Measurements from ENCODE around the gene HACE1. TPM values are rescaled to one million over a fixed set of nuclear protein-coding genes. Genes with fewer than 3 reads are reported as not detected.

HACE1 gene
- total RNA-seq, 1 experiment from 2014 or later = 5.5 TPM

DNA sequence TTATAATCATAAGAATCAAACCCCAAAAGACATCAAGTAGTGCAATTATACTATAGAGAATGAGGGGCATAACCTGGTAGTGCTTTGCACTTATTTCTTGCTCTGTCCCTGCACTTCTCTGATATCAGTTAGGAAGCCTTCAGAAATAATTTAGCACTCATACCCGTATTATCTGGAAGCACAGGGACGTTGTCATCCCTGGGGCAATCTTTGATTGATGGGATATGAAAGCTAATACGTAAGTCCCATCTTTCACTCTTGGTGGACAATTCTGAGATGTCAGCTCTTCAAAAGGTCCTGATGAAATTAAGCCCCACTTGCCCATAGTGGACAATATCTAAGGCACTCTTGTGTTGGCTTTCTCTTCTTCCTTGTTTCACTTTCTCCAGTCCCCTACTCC is 144.9 kb downstream of the HACE1 start:
- no peaks in the 10 kb centered on the region for H3K27me3 Mint-ChIP-seq (ENCODE audit: insufficient read depth, unreplicated experiment)
- POLR2A ChIA-PET = interaction anchor here (0.6 kb wide), 1 partner anchor 14 kb away, joined by 4 read pairs; no protein-coding TSS in a partner anchor
- no peaks in the 10 kb centered on the region for H3K36me3 Mint-ChIP-seq (ENCODE audit: insufficient read depth, unreplicated experiment)
- no TSS peak for BruUV-seq (replicated peaks)
- no peaks in the 10 kb centered on the region for H3K9me3 Mint-ChIP-seq (ENCODE audit: unreplicated experiment)
- CTCF ChIA-PET = interaction anchor here (0.8 kb wide), 1 partner anchor 36 kb away, joined by 3 read pairs; no protein-coding TSS in a partner anchor
- intact Hi-C loops (cut with micrococcal nuclease) = no loop called here
- no peak overlapping the region for H3K27ac Mint-ChIP-seq (ENCODE audit: low read depth, unreplicated experiment)
- no peak for DNase-seq (ENCODE audit: unreplicated experiment)
- no peak overlapping the region for H3K4me3 Mint-ChIP-seq (ENCODE audit: unreplicated experiment)
- peaks cover 5% of the 10 kb centered on the region for H3K4me1 Mint-ChIP-seq (ENCODE audit: insufficient read depth, unreplicated experiment)
- TF ChIP-seq CTCF (IDR thresholded peaks at IDR 0.05; ENCODE audit: unreplicated experiment) = no peak

- intact Hi-C loops (cut with micrococcal nuclease) = no loop called here
- no peaks in the 10 kb centered on the region for H3K9me3 Mint-ChIP-seq (ENCODE audit: unreplicated experiment)
- H3K27me3 Mint-ChIP-seq (ENCODE audit: insufficient read depth, unreplicated experiment) = no peaks in the 10 kb centered on the region
- POLR2A ChIA-PET = no interaction called here
- CTCF ChIA-PET = interaction anchor here (0.7 kb wide), 1 partner anchor 75 kb away, joined by 3 read pairs; no protein-coding TSS in a partner anchor
- H3K36me3 Mint-ChIP-seq (ENCODE audit: insufficient read depth, unreplicated experiment) = no peaks in the 10 kb centered on the region
- DNase-seq (ENCODE audit: unreplicated experiment) = no peak
- no peak overlapping the region for H3K4me3 Mint-ChIP-seq (ENCODE audit: unreplicated experiment)
- H3K27ac Mint-ChIP-seq (ENCODE audit: low read depth, unreplicated experiment) = no peak overlapping the region
- no peak for TF ChIP-seq CTCF (IDR thresholded peaks at IDR 0.05; ENCODE audit: unreplicated experiment)
- BruUV-seq (replicated peaks) = no TSS peak
- peaks cover 5% of the 10 kb centered on the region for H3K4me1 Mint-ChIP-seq (ENCODE audit: insufficient read depth, unreplicated experiment)
Measured at GRCh38 chr6:104713982-104714381, 145.7 kb downstream of the HACE1 start.

- no peaks in the 10 kb centered on the region for H3K27me3 Mint-ChIP-seq (ENCODE audit: insufficient read depth, unreplicated experiment)
- peak; percentile 87 for DNase-seq (ENCODE audit: unreplicated experiment)
- TF ChIP-seq CTCF (IDR thresholded peaks at IDR 0.05; ENCODE audit: unreplicated experiment) = no peak
- BruUV-seq (replicated peaks) = no TSS peak
- intact Hi-C loops (cut with micrococcal nuclease) = no loop called here
- ChIA-PET CTCF (interaction anchor here (0.6 to 1.9 kb wide), 3 partner anchors 10 to 1326 kb away, joined by 4 to 7 read pairs (median 5); no protein-coding TSS in a partner anchor), POLR2A (no interaction called here)
- H3K4me3 Mint-ChIP-seq (ENCODE audit: unreplicated experiment) = no peak overlapping the region
- H3K4me1 Mint-ChIP-seq (ENCODE audit: insufficient read depth, unreplicated experiment) = peaks cover 5% of the 10 kb centered on the region
- peaks cover 6% of the 10 kb centered on the region for H3K9me3 Mint-ChIP-seq (ENCODE audit: unreplicated experiment)
- no peaks in the 10 kb centered on the region for H3K36me3 Mint-ChIP-seq (ENCODE audit: insufficient read depth, unreplicated experiment)
- H3K27ac Mint-ChIP-seq (ENCODE audit: low read depth, unreplicated experiment) = no peak overlapping the region
Measured at GRCh38 chr6:104711371-104711770, 148.3 kb downstream of the HACE1 start.

GRCh38 chr6:104710543-104711335 is 149.0 kb downstream of the HACE1 start:
- Mint-ChIP-seq H3K4me3 (ENCODE audit: unreplicated experiment) (no peak overlapping the region), H3K4me1 (ENCODE audit: insufficient read depth, unreplicated experiment) (peaks cover 5% of the 10 kb centered on the region), H3K9me3 (ENCODE audit: unreplicated experiment) (peaks cover 6% of the 10 kb centered on the region), H3K27me3 (ENCODE audit: insufficient read depth, unreplicated experiment) (no peaks in the 10 kb centered on the region), H3K36me3 (ENCODE audit: insufficient read depth, unreplicated experiment) (no peaks in the 10 kb centered on the region), H3K27ac (ENCODE audit: low read depth, unreplicated experiment) (no peak overlapping the region)
- no TSS peak for BruUV-seq (replicated peaks)
- no peak for DNase-seq (ENCODE audit: unreplicated experiment)
- intact Hi-C loops (cut with micrococcal nuclease) = no loop called here
- TF ChIP-seq CTCF (IDR thresholded peaks at IDR 0.05; ENCODE audit: unreplicated experiment) = no peak
- CTCF ChIA-PET = interaction anchor here (0.6 to 1.6 kb wide), 3 partner anchors 182 to 1326 kb away, joined by 3 to 7 read pairs (median 5); no protein-coding TSS in a partner anchor
- POLR2A ChIA-PET = no interaction called here
